SK-N-SH treated with all-trans-retinoic acid at 6 μM for 48 hours (cell line): ENCODE measurements around the gene MICU2.

ENCODE experiments used
- ATAC-seq: fragments of 200-7000 bp; cut with Tn5 transposase; 3 replicates; pipeline ENCODE4 v1.9.1; 2020; ENCODE audit warnings: mild to moderate bottlenecking, moderate library complexity
- ARNTL ChIP-seq: fragments of 450-650 bp; formaldehyde crosslinking; IDR thresholded peaks from 2 replicates; pipeline ENCODE4 v1.5.0; 2020; ENCODE audit warnings: low read depth, mild to moderate bottlenecking, moderate library complexity, borderline replicate concordance
- CREB5 ChIP-seq: fragments of 250-450 bp; sonication (Bioruptor Pico); IDR thresholded peaks from 2 replicates; pipeline ENCODE4 v1.5.1; 2020; ENCODE audit warnings: low read depth, mild to moderate bottlenecking, moderate library complexity
- CSDC2 ChIP-seq: fragments of 250-450 bp; sonication (Bioruptor Pico); IDR thresholded peaks from 2 replicates; pipeline ENCODE4 v1.5.0; 2020; ENCODE audit warnings: mild to moderate bottlenecking, moderate library complexity
- CSRNP3 ChIP-seq: fragments of 250-450 bp; sonication (Bioruptor Pico); IDR thresholded peaks from 2 replicates; pipeline ENCODE4 v1.5.1; 2021; ENCODE audit warnings: mild to moderate bottlenecking, moderate library complexity
- ESRRG ChIP-seq: fragments of 250-450 bp; sonication (Bioruptor Pico); IDR thresholded peaks from 2 replicates; pipeline ENCODE4 v1.6.1; 2021; ENCODE audit warnings: mild to moderate bottlenecking
- GLIS3 ChIP-seq: fragments of 250-450 bp; sonication (Bioruptor Pico); IDR thresholded peaks from 2 replicates; pipeline ENCODE4 v1.5.0; 2020; ENCODE audit warnings: mild to moderate bottlenecking, moderate library complexity
- ISL1 ChIP-seq: fragments of 250-450 bp; sonication (Bioruptor Pico); IDR thresholded peaks from 2 replicates; pipeline ENCODE4 v2.1.2; 2022; ENCODE audit warnings: mild to moderate bottlenecking, moderate library complexity
- OSR1 ChIP-seq: fragments of 250-450 bp; sonication (Bioruptor Pico); IDR thresholded peaks from 2 replicates; pipeline ENCODE4 v1.8.0; 2022; ENCODE audit warnings: moderate library complexity, mild to moderate bottlenecking, inconsistent platforms
- POU6F1 ChIP-seq: fragments of 250-450 bp; sonication (Bioruptor Pico); IDR thresholded peaks from 2 replicates; pipeline ENCODE4 v1.8.0; 2021; ENCODE audit warnings: low read depth, mild to moderate bottlenecking, moderate library complexity, borderline replicate concordance
- PPARA ChIP-seq: fragments of 250-450 bp; sonication (Bioruptor Pico); IDR thresholded peaks from 2 replicates; pipeline ENCODE4 v1.5.0; 2020; ENCODE audit warnings: mild to moderate bottlenecking, borderline replicate concordance
- RARB ChIP-seq: fragments of 250-450 bp; sonication (Bioruptor Pico); IDR thresholded peaks from 2 replicates; pipeline ENCODE4 v1.8.0; 2021; ENCODE audit warnings: mild to moderate bottlenecking, moderate library complexity
- SNAI2 ChIP-seq: fragments of 250-450 bp; sonication (Bioruptor Pico); IDR thresholded peaks from 2 replicates; pipeline ENCODE4 v1.5.0; 2020; ENCODE audit warnings: mild to moderate bottlenecking, moderate library complexity
- TCF4 ChIP-seq: fragments of 250-450 bp; sonication (Bioruptor Pico); IDR thresholded peaks from 2 replicates; pipeline ENCODE4 v1.8.0; 2021; ENCODE audit warnings: mild to moderate bottlenecking, moderate library complexity, borderline replicate concordance
- TOX ChIP-seq: fragments of 250-450 bp; sonication (Bioruptor Pico); IDR thresholded peaks from 2 replicates; pipeline ENCODE4 v1.8.0; 2021; ENCODE audit warnings: mild to moderate bottlenecking, moderate library complexity, borderline replicate concordance
- TSHZ2 ChIP-seq: fragments of 250-450 bp; sonication (Bioruptor Pico); IDR thresholded peaks from 2 replicates; pipeline ENCODE4 v1.5.0; 2020; ENCODE audit warnings: mild to moderate bottlenecking, moderate library complexity
- ZC3H10 ChIP-seq: fragments of 250-450 bp; sonication (Bioruptor Pico); IDR thresholded peaks from 2 replicates; pipeline ENCODE4 v1.5.1; 2021; ENCODE audit warnings: mild to moderate bottlenecking, moderate library complexity
- ZFP3 ChIP-seq: fragments of 250-450 bp; sonication (Bioruptor Pico); IDR thresholded peaks from 2 replicates; pipeline ENCODE4 v1.5.0; 2020; ENCODE audit warnings: mild to moderate bottlenecking, moderate library complexity
- ZNF8 ChIP-seq: fragments of 450-650 bp; formaldehyde crosslinking; IDR thresholded peaks from 2 replicates; pipeline ENCODE4 v1.5.0; 2020; ENCODE audit warnings: mild to moderate bottlenecking, moderate library complexity

The MICU2 gene

GRCh38 chr13:21596722-21597121 is 7.2 kb downstream of the MICU2 start:
- TF ChIP-seq SNAI2 (CRISPR knock-in tag) (no peak), PPARA (CRISPR knock-in tag) (no peak), OSR1 (no peak), TSHZ2 (CRISPR knock-in tag) (no peak), ZC3H10 (CRISPR knock-in tag) (no peak), CREB5 (no peak), POU6F1 (no peak), ZNF8 (CRISPR knock-in tag) (no peak)

GRCh38 chr13:21595546-21595822 is 8.5 kb downstream of the MICU2 start:
- no peak for ATAC-seq
- TF ChIP-seq POU6F1 (no peak), TSHZ2 (CRISPR knock-in tag) (no peak), RARB (CRISPR knock-in tag) (no peak), ESRRG (CRISPR knock-in tag) (no peak), TCF4 (CRISPR knock-in tag) (no peak), ISL1 (no peak), CSRNP3 (CRISPR knock-in tag) (no peak), PPARA (CRISPR knock-in tag) (no peak)

More at GRCh38 chr13:21596722-21597121, 7.2 kb downstream of the MICU2 start:
- no peak for ATAC-seq

GRCh38 chr13:21594715-21595545 is 9.0 kb downstream of the MICU2 start:
- no peak for ATAC-seq
- no peak for TF ChIP-seq OSR1
- no peak for TF ChIP-seq CSRNP3 (CRISPR knock-in tag)
- no peak for TF ChIP-seq ARNTL
- TF ChIP-seq ZFP3 (CRISPR knock-in tag), result no peak
- no peak for TF ChIP-seq PPARA (CRISPR knock-in tag)
- no peak for TF ChIP-seq TCF4 (CRISPR knock-in tag)
- no peak for TF ChIP-seq CSDC2 (CRISPR knock-in tag)
- no peak for TF ChIP-seq TOX (CRISPR knock-in tag)
- TF ChIP-seq ESRRG (CRISPR knock-in tag), result no peak
- no peak for TF ChIP-seq CREB5
- TF ChIP-seq ZC3H10 (CRISPR knock-in tag), result no peak
- no peak for TF ChIP-seq GLIS3 (CRISPR knock-in tag)
